ENCODE data around the gene GNB1L. TPM values are rescaled to one million over a fixed set of nuclear protein-coding genes. Genes with fewer than 3 reads are reported as not detected.
"Not testable (repeated sequence)": the region's sequence is repeated elsewhere in the genome, so short reads cannot be mapped to it uniquely, and the experiment has no call there.

The GNB1L gene
- total RNA-seq, 1 donor from 2014 or later = 13.8 TPM

- Mint-ChIP-seq H3K36me3 (ENCODE audit: low read depth) (no peaks in the 10 kb centered on the region), H3K4me3 (no peak overlapping the region), H3K27me3 (ENCODE audit: low read depth) (no peaks in the 10 kb centered on the region), H3K4me1 (no peaks in the 10 kb centered on the region), H3K9me3 (no peaks in the 10 kb centered on the region), H3K27ac (ENCODE audit: unreplicated experiment) (no peak overlapping the region)
- no peak for TF ChIP-seq CTCF (conservative IDR thresholded peaks at IDR 0.05)
- DNase-seq (ENCODE audit: low read depth, low spot score) = no peak
Measured at GRCh38 chr22:19840955-19841640, 13.6 kb downstream of the GNB1L start.

- Mint-ChIP-seq H3K36me3 (ENCODE audit: low read depth) (no peaks in the 10 kb centered on the region), H3K27me3 (ENCODE audit: low read depth) (no peaks in the 10 kb centered on the region), H3K9me3 (no peaks in the 10 kb centered on the region), H3K4me1 (no peaks in the 10 kb centered on the region), H3K4me3 (no peak overlapping the region), H3K27ac (ENCODE audit: unreplicated experiment) (peak overlapping the region; percentile 64)
- no peak for DNase-seq (ENCODE audit: low read depth, low spot score)
- TF ChIP-seq CTCF (conservative IDR thresholded peaks at IDR 0.05) = no peak
Measured at GRCh38 chr22:19840059-19840458, 14.6 kb downstream of the GNB1L start.

DNA sequence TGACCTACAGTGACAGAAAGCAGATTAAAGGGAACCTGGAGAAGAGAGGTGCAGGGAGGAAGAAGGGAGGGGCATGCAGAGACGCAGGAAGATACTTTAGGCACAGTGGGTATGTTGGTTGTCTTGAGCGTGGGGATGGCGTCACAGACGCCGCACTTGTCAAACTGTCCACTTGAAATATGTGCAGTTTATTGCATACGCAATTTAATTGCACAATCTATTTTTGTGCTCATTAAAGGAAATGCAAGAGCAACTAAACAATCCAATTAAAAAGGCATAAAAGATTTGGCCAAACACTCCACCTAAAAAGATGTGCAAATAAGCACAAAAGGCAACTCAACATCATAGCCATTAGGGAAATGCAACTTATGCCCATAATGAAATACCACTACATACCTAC lies 16.8 kb downstream of the GNB1L start:
- no peak overlapping the region for H3K27ac Mint-ChIP-seq (ENCODE audit: unreplicated experiment)
- H3K4me3 Mint-ChIP-seq = no peak overlapping the region
- no peaks in the 10 kb centered on the region for H3K9me3 Mint-ChIP-seq
- H3K27me3 Mint-ChIP-seq (ENCODE audit: low read depth) = no peaks in the 10 kb centered on the region
- H3K36me3 Mint-ChIP-seq (ENCODE audit: low read depth) = no peaks in the 10 kb centered on the region
- H3K4me1 Mint-ChIP-seq = no peaks in the 10 kb centered on the region
- TF ChIP-seq CTCF (conservative IDR thresholded peaks at IDR 0.05) = no peak
- DNase-seq (ENCODE audit: low read depth, low spot score) = no peak

DNA sequence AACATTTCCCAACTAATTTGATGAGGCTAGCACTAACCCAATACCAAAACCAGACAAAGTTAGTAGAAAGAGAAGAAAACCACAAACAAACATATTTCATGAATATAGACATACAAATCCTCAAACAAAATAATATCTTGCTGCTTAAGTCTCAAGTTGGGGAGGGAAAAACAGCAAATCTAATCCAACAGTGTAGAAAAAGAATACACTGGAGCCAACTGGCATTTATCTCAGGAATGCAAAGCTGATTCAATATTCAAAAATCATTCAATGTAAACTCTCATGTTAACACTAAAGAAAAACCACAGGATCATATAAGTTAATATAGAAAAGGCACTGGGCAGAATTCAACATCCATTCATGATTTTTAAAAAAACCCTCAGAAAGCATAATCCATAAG lies 18.2 kb downstream of the GNB1L start:
- no peak overlapping the region for H3K27ac Mint-ChIP-seq (ENCODE audit: unreplicated experiment)

GRCh38 chr22:19834599-19834998 lies 20.1 kb downstream of the GNB1L start:
- no peaks in the 10 kb centered on the region for H3K36me3 Mint-ChIP-seq (ENCODE audit: low read depth)
- no peak for TF ChIP-seq CTCF (conservative IDR thresholded peaks at IDR 0.05)
- H3K4me3 Mint-ChIP-seq = no peak overlapping the region
- H3K9me3 Mint-ChIP-seq = no peaks in the 10 kb centered on the region
- H3K27ac Mint-ChIP-seq (ENCODE audit: unreplicated experiment) = no peak overlapping the region
- H3K4me1 Mint-ChIP-seq = no peaks in the 10 kb centered on the region
- DNase-seq (ENCODE audit: low read depth, low spot score) = no peak
- no peaks in the 10 kb centered on the region for H3K27me3 Mint-ChIP-seq (ENCODE audit: low read depth)

More for the DNA sequence above, 18.2 kb downstream of the GNB1L start:
- no peak overlapping the region for H3K4me3 Mint-ChIP-seq
- no peak for DNase-seq (ENCODE audit: low read depth, low spot score)
- no peaks in the 10 kb centered on the region for H3K36me3 Mint-ChIP-seq (ENCODE audit: low read depth)
- no peaks in the 10 kb centered on the region for H3K27me3 Mint-ChIP-seq (ENCODE audit: low read depth)
- H3K9me3 Mint-ChIP-seq = no peaks in the 10 kb centered on the region
- H3K4me1 Mint-ChIP-seq = no peaks in the 10 kb centered on the region
- no peak for TF ChIP-seq CTCF (conservative IDR thresholded peaks at IDR 0.05)

DNA sequence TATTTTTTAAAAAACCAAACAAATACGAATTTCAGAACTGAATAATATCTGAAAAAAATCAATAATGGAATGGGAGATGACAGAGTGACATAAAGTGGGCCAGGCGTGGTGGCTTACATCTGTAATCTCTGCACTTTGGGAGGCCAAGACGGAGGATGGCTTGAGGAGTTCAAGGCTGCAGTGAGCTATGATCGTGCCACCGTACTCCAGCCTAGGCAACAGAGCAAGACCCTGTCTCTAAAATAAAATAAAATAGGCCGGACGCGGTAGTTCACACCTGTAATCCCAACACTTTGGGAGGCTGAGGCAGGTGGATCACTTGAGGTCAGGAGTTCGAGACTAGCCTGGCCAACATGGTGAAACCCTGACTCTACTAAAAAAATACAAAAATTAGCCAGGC lies 21.3 kb downstream of the GNB1L start:
- DNase-seq (ENCODE audit: low read depth, low spot score); H3K27me3 Mint-ChIP-seq (ENCODE audit: low read depth); H3K27ac Mint-ChIP-seq (ENCODE audit: unreplicated experiment); H3K36me3 Mint-ChIP-seq (ENCODE audit: low read depth); H3K4me3 Mint-ChIP-seq; H3K4me1 Mint-ChIP-seq; H3K9me3 Mint-ChIP-seq: not testable (repeated sequence)

All from neural crest cell (in vitro differentiated cells).